D721Med (cell line): ENCODE data around the gene ZNF584.

Experiments
- DNase-seq: peaks from one replicate; pipeline ENCODE4 v3.0.0; 2011; ENCODE audit warnings: low spot score; ENCODE audit not compliant: insufficient read length
- FAIRE-seq: peaks from 2 replicates; lab custom pipeline; 2011; peaks lifted over from hg19 to GRCh38; lab: Jason Lieb, UNC
- CTCF ChIP-seq: IDR thresholded peaks from 2 replicates; pipeline ENCODE4 v1.5.1; 2012; ENCODE audit warnings: mild to moderate bottlenecking, control low read depth; ENCODE audit not compliant: insufficient read depth; ENCODE audit errors: missing control alignments

The ZNF584 gene

GRCh38 chr19:58408152-58409009, at the start of gene ZNF584:
TSS of gene ZNF584 (plus strand) at chr19:58408649. CDS start at chr19:58409148, 499 bp downstream.
- FAIRE-seq (no peak), DNase-seq (peak; percentile 58)
- no peak for TF ChIP-seq CTCF

GRCh38 chr19:58361900-58362271, 46.6 kb upstream of the ZNF584 start:
- TF ChIP-seq CTCF = no peak
- no peak for FAIRE-seq
- DNase-seq = peak; percentile 50

GRCh38 chr19:58362272-58362994, 46.0 kb upstream of the ZNF584 start, which contains the start of gene ZNF497:
TSS of gene ZNF497 (minus strand) at chr19:58362751. CDS start at chr19:58357635, 5,116 bp downstream.
- peak; percentile 81 for DNase-seq
- TF ChIP-seq CTCF = no peak
- no peak for FAIRE-seq

GRCh38 chr19:58364146-58364545, 44.3 kb upstream of the ZNF584 start:
- TF ChIP-seq CTCF = no peak
- DNase-seq (no peak), FAIRE-seq (no peak)

GRCh38 chr19:58366585-58367430, 41.6 kb upstream of the ZNF584 start:
- DNase-seq = no peak
- FAIRE-seq = no peak
- no peak for TF ChIP-seq CTCF

GRCh38 chr19:58367698-58368454, 40.6 kb upstream of the ZNF584 start:
- no peak for TF ChIP-seq CTCF
- FAIRE-seq = no peak
- DNase-seq = no peak
